HepG2 (cell line): ENCODE data around the gene DHRS1. TPM values are rescaled to one million over a fixed set of nuclear protein-coding genes. Genes with fewer than 3 reads are reported as not detected.

ENCODE experiments used
- CBFB ChIP-seq: sonication (generic); formaldehyde crosslinking; IDR thresholded peaks from 2 replicates; pipeline ENCODE4 v1.4.0; 2020; ENCODE audit warnings: missing genetic modification reagents
- GLI4 ChIP-seq: sonication (generic); formaldehyde crosslinking; IDR thresholded peaks from 2 replicates; pipeline ENCODE4 v1.5.1; 2020; ENCODE audit warnings: missing genetic modification reagents, mild to moderate bottlenecking, moderate library complexity, borderline replicate concordance
- LCORL ChIP-seq, 2 experiments: fragments of 450-650 bp in 1 of 2; sonication (generic) in 1 of 2; formaldehyde crosslinking in 1 of 2; IDR thresholded peaks; 2 replicates each; pipeline versions ENCODE4 v1.5.0 to v1.6.1; 2017 to 2020; ENCODE audit warnings: antibody characterized with exemption in 1 of 2, missing genetic modification reagents in 1 of 2
- MTA1 ChIP-seq: sonication (generic); formaldehyde crosslinking; IDR thresholded peaks from 2 replicates; pipeline ENCODE4 v1.4.0; 2020; ENCODE audit warnings: missing genetic modification reagents, mild to moderate bottlenecking, borderline replicate concordance
- MXD3 ChIP-seq: IDR thresholded peaks from 2 replicates; pipeline ENCODE4 v1.6.1; 2016; ENCODE audit warnings: mild to moderate bottlenecking, missing biosample characterization, missing genetic modification reagents
- NCOA5 ChIP-seq: sonication (generic); formaldehyde crosslinking; IDR thresholded peaks from 2 replicates; pipeline ENCODE4 v1.4.0; 2020; ENCODE audit warnings: missing genetic modification reagents
- PLSCR1 ChIP-seq: sonication (generic); formaldehyde crosslinking; IDR thresholded peaks from 2 replicates; pipeline ENCODE4 v1.5.0; 2020; ENCODE audit warnings: missing genetic modification reagents, mild to moderate bottlenecking, borderline replicate concordance
- SP4 ChIP-seq: sonication (generic); formaldehyde crosslinking; IDR thresholded peaks from 2 replicates; pipeline ENCODE4 v1.8.1; 2023; ENCODE audit warnings: mild to moderate bottlenecking, missing genetic modification reagents
- ZBTB4 ChIP-seq: sonication (generic); formaldehyde crosslinking; IDR thresholded peaks from 2 replicates; pipeline ENCODE4 v1.4.0; 2020; ENCODE audit warnings: missing genetic modification reagents, mild to moderate bottlenecking, borderline replicate concordance
- ZC3H4 ChIP-seq: sonication (generic); formaldehyde crosslinking; IDR thresholded peaks from 2 replicates; pipeline ENCODE4 v1.4.0; 2020; ENCODE audit warnings: missing genetic modification reagents, borderline replicate concordance
- ZNF407 ChIP-seq: sonication (generic); formaldehyde crosslinking; IDR thresholded peaks from one replicate; pipeline ENCODE4 v1.5.1; 2020; ENCODE audit warnings: mild to moderate bottlenecking, missing genetic modification reagents; ENCODE audit errors: not compliant biosample characterization
- ZNF724P ChIP-seq: sonication (generic); formaldehyde crosslinking; IDR thresholded peaks from 2 replicates; pipeline ENCODE4 v1.8.0; 2022; ENCODE audit warnings: missing genetic modification reagents, borderline replicate concordance
- ZNF775 ChIP-seq: sonication (generic); formaldehyde crosslinking; IDR thresholded peaks from 2 replicates; pipeline ENCODE4 v1.4.0; 2020; ENCODE audit warnings: missing genetic modification reagents, mild to moderate bottlenecking, moderate library complexity, borderline replicate concordance
- polyA plus RNA-seq, 8 experiments: library from polyadenylated mRNA; depleted of rRNA in 3 of 8; stranded (reverse) in 7 of 8; unstranded in 1 of 8; fragments of >200 nt; fragmentation: Illumina TruSeq in 4 of 8; extraction: Trizol in 4 of 8; gene quantifications; 2 replicates each; pipeline versions ENCODE4 v1.2.1 to v1.2.3, GENCODE V29; 2011 to 2016; ENCODE audit warnings: low read depth in 4 of 8, missing spikeins in 1 of 8, mixed read lengths in 1 of 8; ENCODE audit not compliant: insufficient read depth in 1 of 8
- total RNA-seq, 5 experiments: library from RNA; depleted of rRNA; stranded (reverse); fragments of >200 nt; fragmentation: Illumina TruSeq; extraction: Trizol; gene quantifications; 2 replicates each; pipeline ENCODE4 v1.2.3, GENCODE V29; 2016; ENCODE audit warnings: low read depth in 1 of 5

DHRS1 gene
- total and polyA plus RNA-seq, 2 of the 13 experiments (the other 11 are each of a cell fraction or from before 2014, with no cell fraction given): 49.8 to 60.8 TPM

GRCh38 chr14:24271134-24271833 is 28.3 kb downstream of the DHRS1 start, which contains the start of gene RABGGTA (continued):
- TF ChIP-seq ZBTB4 (peak; percentile 77; the same call in 1 of the 2 replicates), ZC3H4 (peak; percentile 25; the same call in 1 of the 2 replicates), ZNF724P (CRISPR knock-in tag) (peak; percentile 96), LCORL (IDR thresholded peaks at IDR 0.05) (no peak), LCORL (CRISPR knock-in tag; IDR thresholded peaks at IDR 0.05) (peak; percentile 99), ZNF407 (CRISPR knock-in tag) (peak; percentile 99), NCOA5 (CRISPR knock-in tag) (no peak), SP4 (CRISPR knock-in tag) (peak; percentile 99), ZNF775 (no peak), CBFB (CRISPR knock-in tag) (peak; percentile 99), MTA1 (CRISPR knock-in tag) (peak; percentile 99), GLI4 (peak; percentile 97), PLSCR1 (CRISPR knock-in tag) (peak; percentile 80; the same call in 1 of the 2 replicates), MXD3 (CRISPR knock-in tag) (peak; percentile 99)
